ENCODE data around the gene C3orf20.

C3orf20 gene

GRCh38 chr3:14798231-14798630, 123.3 kb downstream of the C3orf20 start:
- H3K9ac ChIP-seq (ENCODE audit: low read length) = no peak overlapping the region
- no peak overlapping the region for H3K4me3 ChIP-seq (ENCODE audit: low read length)
- H3K36me3 ChIP-seq (ENCODE audit: control insufficient read depth, insufficient read depth, low read length) = no peaks in the 10 kb centered on the region
- H3K4me1 ChIP-seq (ENCODE audit: control insufficient read depth, insufficient read depth, low read length) = peaks cover 17% of the 10 kb centered on the region
- H3K27me3 ChIP-seq (ENCODE audit: control insufficient read depth, insufficient read depth, low read length) = no peaks in the 10 kb centered on the region
- no peaks in the 10 kb centered on the region for H3K9me3 ChIP-seq (ENCODE audit: control insufficient read depth, low read length)

GRCh38 chr3:14799146-14799545, 124.2 kb downstream of the C3orf20 start:
- no peak overlapping the region for H3K4me3 ChIP-seq (ENCODE audit: low read length)
- no peaks in the 10 kb centered on the region for H3K9me3 ChIP-seq (ENCODE audit: control insufficient read depth, low read length)
- H3K27me3 ChIP-seq (ENCODE audit: control insufficient read depth, insufficient read depth, low read length) = no peaks in the 10 kb centered on the region
- H3K4me1 ChIP-seq (ENCODE audit: control insufficient read depth, insufficient read depth, low read length) = peaks cover 26% of the 10 kb centered on the region
- no peaks in the 10 kb centered on the region for H3K36me3 ChIP-seq (ENCODE audit: control insufficient read depth, insufficient read depth, low read length)
- no peak overlapping the region for H3K9ac ChIP-seq (ENCODE audit: low read length)

GRCh38 chr3:14801031-14801430, 126.1 kb downstream of the C3orf20 start:
- Histone ChIP-seq H3K4me1 (ENCODE audit: control insufficient read depth, insufficient read depth, low read length) (peaks cover 44% of the 10 kb centered on the region), H3K4me3 (ENCODE audit: low read length) (no peak overlapping the region), H3K36me3 (ENCODE audit: control insufficient read depth, insufficient read depth, low read length) (no peaks in the 10 kb centered on the region), H3K9ac (ENCODE audit: low read length) (no peak overlapping the region), H3K27me3 (ENCODE audit: control insufficient read depth, insufficient read depth, low read length) (no peaks in the 10 kb centered on the region), H3K9me3 (ENCODE audit: control insufficient read depth, low read length) (no peaks in the 10 kb centered on the region)

- Histone ChIP-seq H3K27me3 (ENCODE audit: control insufficient read depth, insufficient read depth, low read length) (no peaks in the 10 kb centered on the region), H3K9ac (ENCODE audit: low read length) (no peak overlapping the region), H3K4me3 (ENCODE audit: low read length) (no peak overlapping the region), H3K4me1 (ENCODE audit: control insufficient read depth, insufficient read depth, low read length) (peaks cover 47% of the 10 kb centered on the region), H3K36me3 (ENCODE audit: control insufficient read depth, insufficient read depth, low read length) (no peaks in the 10 kb centered on the region), H3K9me3 (ENCODE audit: control insufficient read depth, low read length) (no peaks in the 10 kb centered on the region)
Observed at GRCh38 chr3:14801668-14802380, 126.9 kb downstream of the C3orf20 start.

- H3K4me1 ChIP-seq (ENCODE audit: control insufficient read depth, insufficient read depth, low read length) = peaks cover 52% of the 10 kb centered on the region
- H3K36me3 ChIP-seq (ENCODE audit: control insufficient read depth, insufficient read depth, low read length) = no peaks in the 10 kb centered on the region
- H3K9ac ChIP-seq (ENCODE audit: low read length) = no peak overlapping the region
- H3K4me3 ChIP-seq (ENCODE audit: low read length) = no peak overlapping the region
- H3K27me3 ChIP-seq (ENCODE audit: control insufficient read depth, insufficient read depth, low read length) = no peaks in the 10 kb centered on the region
- H3K9me3 ChIP-seq (ENCODE audit: control insufficient read depth, low read length) = no peaks in the 10 kb centered on the region
Observed at GRCh38 chr3:14802381-14802731, 127.4 kb downstream of the C3orf20 start.

DNA sequence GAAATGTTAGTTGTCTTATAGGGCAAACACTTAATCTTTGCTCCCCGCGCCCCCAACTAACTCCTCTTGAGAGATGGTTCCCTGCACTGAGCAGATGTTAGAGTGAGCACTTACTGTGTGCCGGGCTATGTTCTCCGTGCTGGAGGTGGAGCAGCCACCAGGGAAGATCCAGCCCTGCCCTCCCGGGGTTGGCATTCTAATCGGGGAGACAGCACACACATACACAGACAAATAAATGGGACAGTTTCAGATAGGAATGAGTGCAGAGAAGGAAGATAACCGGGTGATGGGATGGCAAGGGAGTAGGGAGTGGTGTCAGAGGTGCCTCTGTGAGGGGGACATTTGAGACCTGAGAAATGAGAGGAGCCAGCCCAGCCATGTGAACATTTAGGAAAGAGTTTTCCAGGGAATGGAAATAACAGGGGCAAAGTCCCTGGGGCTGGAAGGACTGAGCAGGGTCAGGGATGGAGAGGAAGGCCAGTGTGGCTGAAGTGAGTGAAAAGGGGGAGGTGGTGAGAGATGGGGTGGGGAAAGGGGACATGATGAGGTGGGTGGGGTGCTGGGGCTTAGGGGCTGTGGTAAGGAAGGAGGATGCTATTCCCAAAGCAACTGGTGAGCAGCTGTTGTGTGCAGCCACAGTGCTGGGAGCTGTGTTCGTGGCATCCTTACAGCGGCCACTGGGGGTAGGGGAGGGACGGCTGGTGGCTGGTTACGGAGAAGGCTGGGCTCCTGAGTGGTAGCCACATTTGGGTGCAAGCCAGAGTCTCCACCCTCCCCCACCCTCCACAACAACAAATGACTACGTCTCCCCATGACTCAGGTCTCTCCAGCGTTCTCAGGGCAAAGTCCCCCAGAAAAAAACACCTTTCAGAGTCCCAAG, 128.4 kb downstream of the C3orf20 start:
- Histone ChIP-seq H3K9me3 (ENCODE audit: control insufficient read depth, low read length) (no peaks in the 10 kb centered on the region), H3K4me3 (ENCODE audit: low read length) (no peak overlapping the region), H3K4me1 (ENCODE audit: control insufficient read depth, insufficient read depth, low read length) (peaks cover 52% of the 10 kb centered on the region), H3K27me3 (ENCODE audit: control insufficient read depth, insufficient read depth, low read length) (peaks cover 6% of the 10 kb centered on the region), H3K9ac (ENCODE audit: low read length) (no peak overlapping the region), H3K36me3 (ENCODE audit: control insufficient read depth, insufficient read depth, low read length) (no peaks in the 10 kb centered on the region)

GRCh38 chr3:14803981-14804834, 129.3 kb downstream of the C3orf20 start:
- Histone ChIP-seq H3K36me3 (ENCODE audit: control insufficient read depth, insufficient read depth, low read length) (no peaks in the 10 kb centered on the region), H3K4me3 (ENCODE audit: low read length) (no peak overlapping the region), H3K4me1 (ENCODE audit: control insufficient read depth, insufficient read depth, low read length) (peaks cover 52% of the 10 kb centered on the region), H3K27me3 (ENCODE audit: control insufficient read depth, insufficient read depth, low read length) (peaks cover 12% of the 10 kb centered on the region), H3K9me3 (ENCODE audit: control insufficient read depth, low read length) (no peaks in the 10 kb centered on the region), H3K9ac (ENCODE audit: low read length) (no peak overlapping the region)

GRCh38 chr3:14804835-14805780, 130.2 kb downstream of the C3orf20 start:
- Histone ChIP-seq H3K4me1 (ENCODE audit: control insufficient read depth, insufficient read depth, low read length) (peaks cover 59% of the 10 kb centered on the region), H3K27me3 (ENCODE audit: control insufficient read depth, insufficient read depth, low read length) (peaks cover 21% of the 10 kb centered on the region), H3K4me3 (ENCODE audit: low read length) (no peak overlapping the region), H3K9ac (ENCODE audit: low read length) (no peak overlapping the region), H3K36me3 (ENCODE audit: control insufficient read depth, insufficient read depth, low read length) (no peaks in the 10 kb centered on the region), H3K9me3 (ENCODE audit: control insufficient read depth, low read length) (no peaks in the 10 kb centered on the region)

DNA sequence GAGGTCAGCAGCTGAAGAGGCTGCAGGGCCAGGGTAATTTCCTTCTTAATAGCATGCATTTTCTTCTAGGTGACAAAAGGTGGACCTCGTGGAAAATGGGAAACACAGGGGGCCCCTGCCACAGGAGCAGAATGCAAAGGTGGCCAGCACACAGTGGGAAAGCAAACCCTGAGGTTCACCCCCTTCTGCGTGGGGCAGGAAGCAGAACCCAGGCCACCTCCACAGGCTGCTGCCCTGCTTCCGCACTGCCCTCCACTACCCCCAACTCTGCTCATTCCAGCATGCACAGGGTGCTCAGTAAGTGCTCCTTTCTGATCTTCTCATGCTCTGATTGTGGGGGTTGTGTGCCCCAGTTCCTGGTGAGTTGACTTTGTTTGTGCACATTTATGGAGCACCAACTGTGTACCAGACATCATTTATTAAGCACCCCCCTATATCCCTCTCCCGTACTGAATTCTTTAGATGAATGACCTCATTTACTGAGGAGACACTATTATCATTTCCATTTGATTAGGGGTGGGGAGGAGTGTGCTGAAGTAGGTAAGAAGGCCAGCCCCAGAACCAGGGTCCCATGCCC, 131.1 kb downstream of the C3orf20 start:
- H3K4me1 ChIP-seq (ENCODE audit: control insufficient read depth, insufficient read depth, low read length) = peaks cover 59% of the 10 kb centered on the region
- H3K27me3 ChIP-seq (ENCODE audit: control insufficient read depth, insufficient read depth, low read length) = peaks cover 26% of the 10 kb centered on the region
- H3K9me3 ChIP-seq (ENCODE audit: control insufficient read depth, low read length) = no peaks in the 10 kb centered on the region
- no peak overlapping the region for H3K4me3 ChIP-seq (ENCODE audit: low read length)
- H3K36me3 ChIP-seq (ENCODE audit: control insufficient read depth, insufficient read depth, low read length) = no peaks in the 10 kb centered on the region
- H3K9ac ChIP-seq (ENCODE audit: low read length) = no peak overlapping the region

DNA sequence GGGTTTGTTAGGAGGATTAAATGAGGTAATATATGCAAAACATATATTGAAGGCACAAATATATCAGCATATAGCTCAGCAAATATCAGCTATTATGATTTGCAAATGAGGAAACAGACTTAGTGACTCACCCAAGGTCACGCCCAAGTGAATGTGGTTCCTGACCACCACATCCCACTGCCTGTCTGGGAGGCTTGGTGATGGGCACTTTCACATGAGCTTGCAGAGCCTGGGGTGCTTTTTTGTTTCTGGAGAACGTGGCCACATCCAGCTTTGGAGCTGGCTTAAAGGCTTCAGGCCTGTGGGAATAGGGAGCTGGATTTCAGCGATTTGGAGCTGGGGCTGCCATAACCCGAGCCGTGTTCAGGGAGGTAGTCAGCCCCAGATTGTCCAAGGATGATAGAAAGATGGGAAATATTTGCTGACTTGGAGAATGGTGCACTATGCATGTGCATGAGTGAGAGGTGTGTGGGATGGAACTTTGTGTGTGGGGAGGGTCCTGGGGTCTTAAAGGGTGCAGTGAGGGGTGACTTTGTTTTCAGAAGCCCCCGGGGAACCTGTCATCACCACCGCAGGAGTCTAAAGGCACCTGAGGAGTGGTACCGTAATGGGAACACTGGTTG, 131.8 kb downstream of the C3orf20 start:
- H3K4me1 ChIP-seq (ENCODE audit: control insufficient read depth, insufficient read depth, low read length) = peaks cover 59% of the 10 kb centered on the region
- H3K4me3 ChIP-seq (ENCODE audit: low read length) = no peak overlapping the region
- H3K9me3 ChIP-seq (ENCODE audit: control insufficient read depth, low read length) = no peaks in the 10 kb centered on the region
- no peaks in the 10 kb centered on the region for H3K36me3 ChIP-seq (ENCODE audit: control insufficient read depth, insufficient read depth, low read length)
- H3K9ac ChIP-seq (ENCODE audit: low read length) = no peak overlapping the region
- peaks cover 32% of the 10 kb centered on the region for H3K27me3 ChIP-seq (ENCODE audit: control insufficient read depth, insufficient read depth, low read length)

All from mucosa of stomach (tissue), 1 donor.